ENCODE results near the gene TMEM81.

GRCh38 chr1:205041001-205041715 is 43.1 kb downstream of the TMEM81 start:
- TF ChIP-seq POLR2A (IDR thresholded peaks at IDR 0.05; ENCODE audit: control extremely low read depth in 1 of 2, low read depth in 2 of 2, low read length in 2 of 2) (no peak), SRF (IDR thresholded peaks at IDR 0.05; ENCODE audit: low read depth, low read length) (no peak), KDM5A (IDR thresholded peaks at IDR 0.05; ENCODE audit: low read length) (no peak), BACH1 (IDR thresholded peaks at IDR 0.05; ENCODE audit: low read length) (no peak), RFX5 (IDR thresholded peaks at IDR 0.05; ENCODE audit: borderline replicate concordance, low read depth, low read length) (no peak), HDAC6 (IDR thresholded peaks at IDR 0.05; ENCODE audit: low read depth, low read length) (no peak), SUZ12 (IDR thresholded peaks at IDR 0.05; ENCODE audit: low read length) (no peak), EGR1 (IDR thresholded peaks at IDR 0.05; ENCODE audit: borderline replicate concordance, low read depth, low read length) (no peak), ASH2L (IDR thresholded peaks at IDR 0.05; ENCODE audit: low read length) (no peak), CREB1 (IDR thresholded peaks at IDR 0.05) (no peak), EP300 (IDR thresholded peaks at IDR 0.05; ENCODE audit: borderline replicate concordance in 1 of 2, low read depth in 2 of 2, low read length in 2 of 2) (no peak), TAF1 (IDR thresholded peaks at IDR 0.05; ENCODE audit: low read depth, low read length) (no peak)
- TF ChIP-seq, protein P1, sequence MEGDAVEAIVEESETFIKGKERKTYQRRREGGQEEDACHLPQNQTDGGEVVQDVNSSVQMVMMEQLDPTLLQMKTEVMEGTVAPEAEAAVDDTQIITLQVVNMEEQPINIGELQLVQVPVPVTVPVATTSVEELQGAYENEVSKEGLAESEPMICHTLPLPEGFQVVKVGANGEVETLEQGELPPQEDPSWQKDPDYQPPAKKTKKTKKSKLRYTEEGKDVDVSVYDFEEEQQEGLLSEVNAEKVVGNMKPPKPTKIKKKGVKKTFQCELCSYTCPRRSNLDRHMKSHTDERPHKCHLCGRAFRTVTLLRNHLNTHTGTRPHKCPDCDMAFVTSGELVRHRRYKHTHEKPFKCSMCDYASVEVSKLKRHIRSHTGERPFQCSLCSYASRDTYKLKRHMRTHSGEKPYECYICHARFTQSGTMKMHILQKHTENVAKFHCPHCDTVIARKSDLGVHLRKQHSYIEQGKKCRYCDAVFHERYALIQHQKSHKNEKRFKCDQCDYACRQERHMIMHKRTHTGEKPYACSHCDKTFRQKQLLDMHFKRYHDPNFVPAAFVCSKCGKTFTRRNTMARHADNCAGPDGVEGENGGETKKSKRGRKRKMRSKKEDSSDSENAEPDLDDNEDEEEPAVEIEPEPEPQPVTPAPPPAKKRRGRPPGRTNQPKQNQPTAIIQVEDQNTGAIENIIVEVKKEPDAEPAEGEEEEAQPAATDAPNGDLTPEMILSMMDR (IDR thresholded peaks at IDR 0.05; ENCODE audit: control extremely low read depth in 1 of 3, insufficient read depth in 1 of 3, low read depth in 1 of 3, low read length in 3 of 3): no peak
